Mucosa of rectum (tissue), 2 donors: Measurements from ENCODE around the gene MYLK.

Experiments used
- H3K27ac ChIP-seq, 2 donors: one replicate each; pipeline ENCODE4 v1.7.0; 2013; ENCODE audit warnings: inconsistent platforms in 2 of 2, low read depth in 2 of 2, low read length in 2 of 2
- H3K27me3 ChIP-seq, 2 donors: one replicate each; pipeline ENCODE4 v1.7.0; 2013; ENCODE audit warnings: low read length in 2 of 2; ENCODE audit not compliant: control insufficient read depth in 2 of 2, insufficient read depth in 2 of 2
- H3K36me3 ChIP-seq, 2 donors: one replicate each; pipeline ENCODE4 v1.7.0; 2013; ENCODE audit warnings: low read length in 2 of 2; ENCODE audit not compliant: control insufficient read depth in 2 of 2, insufficient read depth in 2 of 2
- H3K4me1 ChIP-seq, 2 donors: one replicate each; pipeline ENCODE4 v1.7.0; 2013; ENCODE audit warnings: low read length in 2 of 2, mild to moderate bottlenecking in 1 of 2; ENCODE audit not compliant: control insufficient read depth in 2 of 2, insufficient read depth in 2 of 2
- H3K4me3 ChIP-seq, 2 donors: one replicate each; pipeline ENCODE4 v1.7.0; 2013; ENCODE audit warnings: low read length in 2 of 2
- H3K9ac ChIP-seq, 2 donors: one replicate each; pipeline ENCODE4 v1.7.0; 2013; ENCODE audit warnings: low read length in 2 of 2, low read depth in 1 of 2, mild to moderate bottlenecking in 1 of 2
- H3K9me3 ChIP-seq, 2 donors: one replicate each; pipeline ENCODE4 v1.7.0; 2013; ENCODE audit warnings: low read length in 2 of 2; ENCODE audit not compliant: control insufficient read depth in 2 of 2
- donor health status: healthy.
- donor health status: Normal muscosa, but diverticular disease.

Gene MYLK

GRCh38 chr3:123790254-123791072 lies 93.7 kb downstream of the MYLK start:
- no peaks in the 10 kb centered on the region for H3K27me3 ChIP-seq
- H3K27ac ChIP-seq: no peak overlapping the region
- H3K4me1 ChIP-seq: peaks cover 7 to 21% of the 10 kb centered on the region in 2 donors
- no peaks in the 10 kb centered on the region for H3K9me3 ChIP-seq
- no peak overlapping the region for H3K9ac ChIP-seq
- no peak overlapping the region for H3K4me3 ChIP-seq
- no peaks in the 10 kb centered on the region for H3K36me3 ChIP-seq

GRCh38 chr3:123789760-123790159 lies 94.4 kb downstream of the MYLK start:
- no peak overlapping the region for H3K4me3 ChIP-seq
- H3K27me3 ChIP-seq: no peaks in the 10 kb centered on the region
- no peak overlapping the region for H3K9ac ChIP-seq
- H3K4me1 ChIP-seq: peaks cover 12 to 26% of the 10 kb centered on the region in 2 donors
- H3K36me3 ChIP-seq: no peaks in the 10 kb centered on the region
- H3K27ac ChIP-seq: no peak overlapping the region
- H3K9me3 ChIP-seq: no peaks in the 10 kb centered on the region

GRCh38 chr3:123789160-123789559 lies 95.0 kb downstream of the MYLK start:
- Histone ChIP-seq H3K4me3 (no peak overlapping the region), H3K36me3 (no peaks in the 10 kb centered on the region), H3K9me3 (no peaks in the 10 kb centered on the region), H3K27me3 (no peaks in the 10 kb centered on the region), H3K4me1 (peaks cover 12 to 31% of the 10 kb centered on the region in 2 donors), H3K27ac (no peak overlapping the region), H3K9ac (no peak overlapping the region)

GRCh38 chr3:123788710-123789109 lies 95.4 kb downstream of the MYLK start:
- H3K4me1 ChIP-seq: peaks cover 16 to 36% of the 10 kb centered on the region in 2 donors
- no peaks in the 10 kb centered on the region for H3K36me3 ChIP-seq
- no peak overlapping the region for H3K27ac ChIP-seq
- no peak overlapping the region for H3K9ac ChIP-seq
- no peaks in the 10 kb centered on the region for H3K27me3 ChIP-seq
- H3K9me3 ChIP-seq: no peaks in the 10 kb centered on the region
- no peak overlapping the region for H3K4me3 ChIP-seq

GRCh38 chr3:123787133-123787532 lies 97.0 kb downstream of the MYLK start:
- H3K36me3 ChIP-seq: no peaks in the 10 kb centered on the region
- H3K4me1 ChIP-seq: peaks cover 18 to 35% of the 10 kb centered on the region in 2 donors
- no peaks in the 10 kb centered on the region for H3K27me3 ChIP-seq
- no peak overlapping the region for H3K9ac ChIP-seq
- no peaks in the 10 kb centered on the region for H3K9me3 ChIP-seq
- H3K4me3 ChIP-seq: no peak overlapping the region
- no peak overlapping the region for H3K27ac ChIP-seq

- no peaks in the 10 kb centered on the region for H3K36me3 ChIP-seq
- no peaks in the 10 kb centered on the region for H3K9me3 ChIP-seq
- no peaks in the 10 kb centered on the region for H3K27me3 ChIP-seq
- no peak overlapping the region for H3K9ac ChIP-seq
- no peak overlapping the region for H3K4me3 ChIP-seq
- H3K27ac ChIP-seq: peak overlapping the region in 1 of 2 donors; percentile 88
- H3K4me1 ChIP-seq: peaks cover 15 to 46% of the 10 kb centered on the region in 2 donors
These were observed 98.5 kb downstream of the MYLK start for GRCh38 chr3:123785602-123786001.

GRCh38 chr3:123783811-123784210 lies 100.3 kb downstream of the MYLK start:
- Histone ChIP-seq H3K9me3 (no peaks in the 10 kb centered on the region), H3K27ac (peak overlapping the region; percentile 83 to 88), H3K4me1 (peaks cover 15 to 59% of the 10 kb centered on the region in 2 donors), H3K9ac (peak overlapping the region in 1 of 2 donors; percentile 37), H3K4me3 (peak overlapping the region; percentile 32 to 37), H3K27me3 (no peaks in the 10 kb centered on the region), H3K36me3 (no peaks in the 10 kb centered on the region)

GRCh38 chr3:123783050-123783689 lies 101.0 kb downstream of the MYLK start:
- Histone ChIP-seq H3K36me3 (no peaks in the 10 kb centered on the region), H3K27ac (peak overlapping the region; percentile 83 to 88), H3K9ac (peak overlapping the region in 1 of 2 donors; percentile 26), H3K9me3 (no peaks in the 10 kb centered on the region), H3K4me1 (peaks cover 15 to 59% of the 10 kb centered on the region in 2 donors), H3K27me3 (no peaks in the 10 kb centered on the region), H3K4me3 (peak overlapping the region; percentile 10 to 59)

GRCh38 chr3:123782488-123782887 lies 101.6 kb downstream of the MYLK start:
- Histone ChIP-seq H3K27me3 (no peaks in the 10 kb centered on the region), H3K9me3 (no peaks in the 10 kb centered on the region), H3K36me3 (no peaks in the 10 kb centered on the region), H3K9ac (no peak overlapping the region), H3K4me1 (peaks cover 15 to 59% of the 10 kb centered on the region in 2 donors), H3K4me3 (no peak overlapping the region), H3K27ac (peak overlapping the region; percentile 72 to 88)

GRCh38 chr3:123781571-123782275 lies 102.4 kb downstream of the MYLK start:
- Histone ChIP-seq H3K27ac (peak overlapping the region; percentile 72 to 88), H3K9ac (no peak overlapping the region), H3K9me3 (no peaks in the 10 kb centered on the region), H3K36me3 (no peaks in the 10 kb centered on the region), H3K4me3 (no peak overlapping the region), H3K27me3 (no peaks in the 10 kb centered on the region), H3K4me1 (peaks cover 15 to 54% of the 10 kb centered on the region in 2 donors)
